GM19452 (cell line): ENCODE results near the gene CD2AP.
"Not testable (repeated sequence)": the region's sequence is repeated elsewhere in the genome, so short reads cannot be mapped to it uniquely, and the experiment has no call there.

Experiments
- ATAC-seq: cut with Tn5 transposase; IDR thresholded peaks from one replicate; pipeline ENCODE4 v1.9.1; 2021; ENCODE audit not compliant: unreplicated experiment

CD2AP gene

DNA sequence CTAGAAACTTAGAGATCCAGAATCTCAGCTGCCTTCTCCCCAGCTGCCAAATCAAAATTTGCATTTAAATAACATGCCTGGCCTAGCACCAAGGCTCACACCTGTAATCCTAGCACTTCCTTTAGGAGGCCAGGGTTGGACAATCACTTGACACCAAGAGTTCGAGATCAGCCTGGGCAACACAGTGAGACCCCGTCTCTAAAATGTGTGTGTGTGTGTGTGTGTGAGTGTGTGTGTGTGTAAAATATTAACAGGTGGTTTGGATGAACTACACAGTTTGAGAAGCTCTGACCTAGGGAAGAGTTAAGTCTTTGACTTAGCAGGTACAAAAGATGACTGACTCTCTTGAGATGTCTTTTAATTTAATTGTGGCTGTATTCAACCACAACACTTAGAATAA is 20.2 kb upstream of the CD2AP start:
- ATAC-seq, result no peak

DNA sequence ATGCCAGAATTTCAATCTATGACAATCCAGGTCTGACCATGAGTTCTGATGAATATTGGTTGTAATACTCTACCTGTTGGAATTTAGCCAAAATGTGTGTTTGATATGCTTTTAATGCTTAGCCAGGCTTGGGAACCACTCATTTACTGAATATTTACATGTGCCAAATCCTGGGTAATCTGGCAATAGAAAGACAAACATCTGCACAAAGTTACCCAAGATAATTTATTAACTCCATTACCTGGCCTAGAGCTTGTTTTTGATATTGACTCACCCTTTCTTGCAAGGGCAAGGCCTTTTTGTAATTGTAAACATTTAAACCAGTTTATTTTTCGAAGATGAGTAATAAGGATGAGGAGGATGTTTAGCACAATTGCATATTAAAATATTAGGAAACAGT is 13.5 kb upstream of the CD2AP start:
- no peak for ATAC-seq

GRCh38 chr6:47465117-47465516 is 12.5 kb upstream of the CD2AP start:
- no peak for ATAC-seq

DNA sequence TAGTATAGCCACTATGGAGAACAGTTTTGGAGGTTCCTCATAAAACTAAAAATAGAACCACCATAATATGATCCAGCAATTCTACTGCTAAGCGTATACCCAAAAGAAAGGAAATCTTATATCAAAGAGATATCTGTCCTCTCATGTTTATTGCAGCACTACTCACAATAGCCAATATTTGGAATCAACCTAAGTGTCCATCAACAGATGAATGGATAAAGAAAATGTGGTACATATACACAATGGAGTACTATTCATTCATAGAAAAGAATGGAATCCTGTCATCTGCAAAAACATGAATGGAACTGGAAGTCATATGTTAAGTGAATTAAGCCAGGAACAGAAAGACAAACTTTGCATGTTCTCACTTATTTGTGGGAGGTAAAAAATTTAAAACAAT is 5.7 kb upstream of the CD2AP start:
- ATAC-seq, result no peak

- no peak for ATAC-seq
Measured at GRCh38 chr6:47473791-47474346, 3.7 kb upstream of the CD2AP start.

GRCh38 chr6:47475319-47475816 is 2.2 kb upstream of the CD2AP start:
- ATAC-seq, result no peak

DNA sequence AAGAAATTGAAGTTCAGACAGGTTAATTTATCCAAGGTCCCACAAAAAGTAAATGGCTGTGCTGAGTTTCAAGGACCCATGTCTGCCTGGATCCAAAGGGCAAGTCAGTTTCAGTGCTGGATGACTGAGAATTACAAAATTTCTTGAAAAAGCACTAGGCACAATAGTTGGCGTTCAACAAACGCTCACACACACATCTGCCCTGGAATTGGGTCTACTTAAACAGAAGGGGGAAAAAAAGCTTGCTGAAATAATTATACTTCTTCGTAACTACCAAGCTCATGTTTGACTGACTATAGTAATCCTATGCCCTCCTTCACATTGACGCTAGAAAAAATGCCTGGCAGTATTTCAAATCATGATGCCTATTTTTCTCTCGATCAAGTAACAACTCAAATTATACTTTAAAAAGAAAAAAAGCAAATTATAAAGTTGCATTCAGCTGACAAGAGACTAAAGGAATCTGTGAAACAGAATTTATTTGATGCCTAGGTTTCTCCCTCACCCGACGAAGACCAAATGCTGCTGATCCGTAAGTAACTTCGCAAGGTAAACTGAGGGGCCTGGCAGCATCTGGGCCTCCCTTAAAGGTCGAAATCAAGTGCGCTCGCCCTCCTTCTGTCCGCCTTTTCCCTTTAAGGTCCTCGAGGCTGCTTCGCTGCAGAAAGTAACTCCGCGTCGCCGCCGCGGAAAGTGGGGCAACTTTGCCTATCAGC is 650 bp upstream of the CD2AP start:
- ATAC-seq, result no peak

- peak; percentile 33 for ATAC-seq
Measured at GRCh38 chr6:47478233-47479139, 897 bp downstream of the CD2AP start.

DNA sequence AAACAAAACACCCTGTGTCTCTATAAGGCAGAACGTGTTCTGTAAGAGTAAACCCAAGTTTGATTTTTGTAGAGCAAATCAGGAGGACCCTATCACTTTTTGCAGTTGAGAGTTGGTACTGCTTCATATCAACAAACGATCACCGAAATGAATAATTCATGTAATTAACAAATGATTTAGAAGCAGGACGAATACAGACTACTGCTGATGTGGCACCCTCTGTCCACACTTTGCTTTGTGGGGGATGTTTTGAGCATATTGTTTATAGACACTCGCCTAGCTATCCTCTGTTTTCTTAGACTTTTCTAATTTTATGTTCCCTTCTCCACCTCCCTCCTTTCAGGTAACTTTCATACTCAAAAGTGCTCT is 1.5 kb downstream of the CD2AP start:
- no peak for ATAC-seq

- ATAC-seq, result no peak
Measured at GRCh38 chr6:47479874-47480273, 2.3 kb downstream of the CD2AP start.

- ATAC-seq, result not testable (repeated sequence)
Measured at GRCh38 chr6:47481213-47481612, 3.6 kb downstream of the CD2AP start.

DNA sequence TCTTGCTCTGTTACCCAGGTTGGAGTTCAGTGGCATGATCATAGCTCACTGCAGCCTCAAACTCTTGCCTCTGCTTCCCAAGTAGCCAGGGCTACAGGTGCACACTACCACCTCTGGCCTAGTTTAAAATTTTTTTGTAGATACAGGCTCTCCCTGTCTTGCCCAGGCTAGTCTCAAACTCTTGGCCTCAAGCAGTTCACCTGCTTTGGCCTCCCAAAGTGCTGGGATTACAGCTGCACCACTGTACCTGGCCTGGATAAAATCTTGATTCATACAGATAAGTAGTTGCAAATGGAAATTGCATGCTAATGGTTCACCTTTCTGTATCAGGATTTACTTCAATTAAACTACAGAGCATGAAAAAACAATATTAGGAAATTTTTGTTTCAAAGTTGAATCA is 4.2 kb downstream of the CD2AP start:
- ATAC-seq, result no peak

GRCh38 chr6:47483516-47483852 is 5.9 kb downstream of the CD2AP start:
- ATAC-seq, result peak; percentile 42

- peak; percentile 70 for ATAC-seq
Measured at GRCh38 chr6:47483853-47484546, 6.4 kb downstream of the CD2AP start.

DNA sequence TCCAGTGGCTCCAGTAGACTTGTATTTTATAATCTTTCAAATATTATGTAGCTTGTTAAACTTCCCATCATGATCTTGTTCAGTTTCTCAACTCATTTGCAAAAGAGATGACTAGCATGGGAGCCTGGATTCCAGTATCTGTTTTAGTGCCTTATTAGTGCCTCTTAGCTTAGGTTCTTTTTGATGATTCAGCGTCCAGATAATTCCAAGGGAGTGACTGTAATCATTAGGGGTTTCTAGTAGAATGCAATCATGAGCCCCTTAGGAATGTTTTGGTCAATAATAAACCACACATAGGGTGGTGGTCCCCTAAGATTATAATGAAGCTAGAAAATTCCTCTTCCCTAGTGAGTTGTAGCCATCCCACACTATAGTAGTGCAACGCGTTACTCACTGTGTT is 7.0 kb downstream of the CD2AP start:
- ATAC-seq, result no peak

- ATAC-seq, result no peak
Measured at GRCh38 chr6:47485083-47485482, 7.5 kb downstream of the CD2AP start.

GRCh38 chr6:47485491-47486135 is 8.0 kb downstream of the CD2AP start:
- ATAC-seq, result no peak

GRCh38 chr6:47489995-47490394 is 12.4 kb downstream of the CD2AP start:
- ATAC-seq, result no peak

GRCh38 chr6:47490676-47491075 is 13.1 kb downstream of the CD2AP start:
- ATAC-seq, result no peak

DNA sequence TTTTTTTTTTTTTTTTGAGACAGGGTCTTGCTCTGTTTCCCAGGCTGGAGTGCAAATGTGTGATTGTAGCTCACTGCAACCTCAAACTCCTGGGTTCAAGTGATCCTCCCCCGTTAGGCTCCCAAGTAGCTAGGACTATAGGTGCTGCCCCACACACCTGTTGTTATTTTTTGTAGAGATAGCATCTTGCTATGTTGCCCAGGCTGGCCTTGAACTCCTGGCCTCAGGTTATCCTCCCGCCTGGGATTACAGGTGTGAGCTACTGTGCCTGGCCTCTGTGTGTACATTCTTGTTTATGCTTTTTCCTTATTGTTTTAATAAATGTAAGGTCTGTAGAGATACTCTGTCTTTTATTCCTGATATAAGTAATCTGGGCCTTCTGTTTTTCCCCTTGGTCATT is 14.8 kb downstream of the CD2AP start:
- ATAC-seq, result no peak

- no peak for ATAC-seq
Measured at GRCh38 chr6:47495207-47495606, 17.6 kb downstream of the CD2AP start.
